ENCODE results near the gene THOC2. TPM values are rescaled to one million over a fixed set of nuclear protein-coding genes. Genes with fewer than 3 reads are reported as not detected.
A peak's percentile ranks its signal among the peaks of the same experiment; 100 is the strongest.
"Not testable (repeated sequence)": the region's sequence is repeated elsewhere in the genome, so short reads cannot be mapped to it uniquely, and the experiment has no call there.

Gene THOC2
- total and polyA plus RNA-seq, 10 of the 15 experiments (the other 5 are each of a cell fraction or from before 2014, with no cell fraction given): 64.8 to 136 (median 75.1) TPM

DNA sequence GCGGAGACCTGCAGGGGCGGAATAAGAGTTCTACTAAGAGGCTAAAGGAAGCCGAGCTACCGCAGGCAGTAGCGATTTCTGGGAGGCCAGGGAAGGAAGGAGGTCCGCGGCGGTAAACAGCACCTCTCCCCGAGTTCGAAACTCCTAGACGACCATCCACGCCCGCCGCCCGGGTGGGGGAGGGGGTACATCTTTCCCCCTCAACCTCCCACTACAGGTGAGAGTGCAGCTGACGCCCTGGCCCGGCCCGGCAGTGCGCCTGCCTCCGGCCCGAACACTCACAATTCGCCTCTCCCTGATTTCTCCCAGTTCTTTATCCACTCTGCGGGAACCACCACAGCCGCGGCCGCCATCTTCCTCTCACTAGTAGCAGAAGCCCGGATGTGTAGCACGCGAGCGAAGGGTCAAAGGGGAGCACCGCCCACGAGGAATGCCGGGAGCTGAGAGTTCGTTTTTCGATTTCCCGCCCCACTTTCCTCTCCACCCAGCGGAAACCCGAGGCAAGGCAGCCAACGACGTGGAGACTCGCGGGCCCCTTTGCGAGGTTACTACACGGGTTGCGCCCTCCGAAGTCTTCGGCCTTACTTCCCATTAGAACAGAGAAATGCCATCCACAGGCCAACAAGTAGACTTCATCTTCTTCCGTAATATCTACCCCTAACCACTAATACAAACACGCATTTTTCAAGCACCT is at the start of gene THOC2 (continued):
- TF ChIP-seq ZNF687 (IDR thresholded peaks at IDR 0.05): peak; percentile 84; the same call in 1 of the 2 replicates
- no peak for TF ChIP-seq ATF2 (IDR thresholded peaks at IDR 0.05; ENCODE audit: low read length)
- TF ChIP-seq, protein P1, sequence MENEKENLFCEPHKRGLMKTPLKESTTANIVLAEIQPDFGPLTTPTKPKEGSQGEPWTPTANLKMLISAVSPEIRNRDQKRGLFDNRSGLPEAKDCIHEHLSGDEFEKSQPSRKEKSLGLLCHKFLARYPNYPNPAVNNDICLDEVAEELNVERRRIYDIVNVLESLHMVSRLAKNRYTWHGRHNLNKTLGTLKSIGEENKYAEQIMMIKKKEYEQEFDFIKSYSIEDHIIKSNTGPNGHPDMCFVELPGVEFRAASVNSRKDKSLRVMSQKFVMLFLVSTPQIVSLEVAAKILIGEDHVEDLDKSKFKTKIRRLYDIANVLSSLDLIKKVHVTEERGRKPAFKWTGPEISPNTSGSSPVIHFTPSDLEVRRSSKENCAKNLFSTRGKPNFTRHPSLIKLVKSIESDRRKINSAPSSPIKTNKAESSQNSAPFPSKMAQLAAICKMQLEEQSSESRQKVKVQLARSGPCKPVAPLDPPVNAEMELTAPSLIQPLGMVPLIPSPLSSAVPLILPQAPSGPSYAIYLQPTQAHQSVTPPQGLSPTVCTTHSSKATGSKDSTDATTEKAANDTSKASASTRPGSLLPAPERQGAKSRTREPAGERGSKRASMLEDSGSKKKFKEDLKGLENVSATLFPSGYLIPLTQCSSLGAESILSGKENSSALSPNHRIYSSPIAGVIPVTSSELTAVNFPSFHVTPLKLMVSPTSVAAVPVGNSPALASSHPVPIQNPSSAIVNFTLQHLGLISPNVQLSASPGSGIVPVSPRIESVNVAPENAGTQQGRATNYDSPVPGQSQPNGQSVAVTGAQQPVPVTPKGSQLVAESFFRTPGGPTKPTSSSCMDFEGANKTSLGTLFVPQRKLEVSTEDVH (IDR thresholded peaks at IDR 0.05; ENCODE audit: low read depth, partially characterized antibody): no peak
- peak; percentile 78 for TF ChIP-seq E2F4 (IDR thresholded peaks at IDR 0.05; ENCODE audit: low read depth, low read length)
- TF ChIP-seq MEF2A (IDR thresholded peaks at IDR 0.05; ENCODE audit: insufficient read depth, low read depth, low read length): no peak

GRCh38 chrX:123781786-123782185 is 48.9 kb upstream of the THOC2 start:
- RAD21 ChIA-PET (ENCODE audit: unreplicated experiment); ATAC-seq; intact Hi-C loops (cut with micrococcal nuclease; ENCODE audit: unreplicated experiment); DNase-seq (ENCODE audit: low read depth, low spot score); H3K4me1 ChIP-seq (ENCODE audit: control insufficient read depth, insufficient read depth, low read length); H3K9me3 ChIP-seq (replicated peaks; ENCODE audit: control insufficient read depth, insufficient read depth, low read length); H3K27ac ChIP-seq (ENCODE audit: control insufficient read depth, insufficient read depth); H3K4me3 ChIP-seq; H4K20me1 ChIP-seq (ENCODE audit: control insufficient read depth, insufficient read depth); POLR2A ChIA-PET; H3K9ac ChIP-seq (ENCODE audit: control insufficient read depth, insufficient read depth, low read length); BruUV-seq (replicated peaks); H3K4me2 ChIP-seq (ENCODE audit: control insufficient read depth, insufficient read depth); SMC1A ChIA-PET (ENCODE audit: uncharacterized antibody, unreplicated experiment); H3K27me3 ChIP-seq (replicated peaks in 1 of 2; ENCODE audit: control insufficient read depth in 2 of 2, insufficient read depth in 2 of 2, low read length in 1 of 2); H3K36me3 ChIP-seq (ENCODE audit: control insufficient read depth in 2 of 2, insufficient read depth in 2 of 2, low read length in 1 of 2); FAIRE-seq; H2AFZ ChIP-seq (ENCODE audit: control insufficient read depth, low read depth, low read length); in situ Hi-C loops (cut with MboI); H3K79me2 ChIP-seq (ENCODE audit: control insufficient read depth, insufficient read depth, low read length): not testable (repeated sequence)
- 50% methylated on average over 10 of the region's 10 CpGs for WGBS (ENCODE audit: insufficient coverage, insufficient replicate concordance, low lambda C conversion rate, missing lambda C conversion rate)
- CTCF ChIA-PET: interaction anchor here (1.1 to 2.1 kb wide), 2 partner anchors 12 to 17 kb away, joined by 3 to 5 read pairs; no protein-coding TSS in a partner anchor

Measured in GM12878 (cell line).